BLaER1 (cell line): ENCODE results near the gene SLITRK4.

Experiments
- H3K27ac ChIP-seq: shearing (Covaris generic); formaldehyde crosslinking; 2 replicates; pipeline ENCODE4 v1.8.1; 2022
- H3K27me3 ChIP-seq: shearing (Covaris generic); formaldehyde crosslinking; 2 replicates; pipeline ENCODE4 v1.8.1; 2022
- H3K36me3 ChIP-seq: shearing (Covaris generic); formaldehyde crosslinking; 2 replicates; pipeline ENCODE4 v1.8.1; 2022
- H3K4me1 ChIP-seq: shearing (Covaris generic); formaldehyde crosslinking; 2 replicates; pipeline ENCODE4 v1.8.1; 2022
- H3K4me2 ChIP-seq: shearing (Covaris generic); formaldehyde crosslinking; 2 replicates; pipeline ENCODE4 v1.8.1; 2022
- H3K4me3 ChIP-seq: shearing (Covaris generic); formaldehyde crosslinking; 2 replicates; pipeline ENCODE4 v1.8.1; 2022
- H3K9ac ChIP-seq: shearing (Covaris generic); formaldehyde crosslinking; 2 replicates; pipeline ENCODE4 v1.8.1; 2022
- H3K9me3 ChIP-seq: shearing (Covaris generic); formaldehyde crosslinking; 2 replicates; pipeline ENCODE4 v1.8.1; 2022
- H4K20me1 ChIP-seq: shearing (Covaris generic); formaldehyde crosslinking; 2 replicates; pipeline ENCODE4 v1.8.1; 2022
- Cebpa-rat ChIP-seq: shearing (Covaris generic); IDR thresholded peaks from 2 replicates; pipeline ENCODE4 v1.8.1; 2022

SLITRK4 gene

GRCh38 chrX:143580266-143580665 lies 55.6 kb downstream of the SLITRK4 start:
- Histone ChIP-seq H4K20me1 (no peaks in the 10 kb centered on the region), H3K27me3 (peaks cover 84% of the 10 kb centered on the region), H3K4me2 (no peak overlapping the region), H3K36me3 (no peaks in the 10 kb centered on the region), H3K27ac (no peak overlapping the region), H3K4me1 (no peaks in the 10 kb centered on the region), H3K9me3 (0 out of 2 replicates have a peak, but pooled peaks cover 9% of the 10 kb centered on the region), H3K9ac (no peak overlapping the region), H3K4me3 (no peak overlapping the region)
- no peak for TF ChIP-seq Cebpa-rat
